Glomerular endothelial cell (primary cell): ENCODE data around the gene PCP4. TPM values are rescaled to one million over a fixed set of nuclear protein-coding genes. Genes with fewer than 3 reads are reported as not detected.

Experiments
- DNase-seq: peaks from one replicate; pipeline ENCODE4 v3.0.0-alpha.2; 2011; ENCODE audit warnings: low read depth, low spot score; ENCODE audit errors: extremely low read depth
- total RNA-seq: library from RNA; depleted of rRNA; stranded (reverse); fragments of >200 nt; gene quantifications from 2 replicates; pipeline ENCODE4 v1.2.3, GENCODE V29; 2015

The PCP4 gene
- total RNA-seq = not detected in 2 replicates

GRCh38 chr21:39867198-39867650 lies at the start of gene PCP4:
TSS of gene PCP4 (plus strand) at chr21:39867438. CDS start at chr21:39867502, 64 bp downstream.
- DNase-seq = no peak

GRCh38 chr21:39818557-39818956 lies 48.7 kb upstream of the PCP4 start:
- DNase-seq = no peak

DNA sequence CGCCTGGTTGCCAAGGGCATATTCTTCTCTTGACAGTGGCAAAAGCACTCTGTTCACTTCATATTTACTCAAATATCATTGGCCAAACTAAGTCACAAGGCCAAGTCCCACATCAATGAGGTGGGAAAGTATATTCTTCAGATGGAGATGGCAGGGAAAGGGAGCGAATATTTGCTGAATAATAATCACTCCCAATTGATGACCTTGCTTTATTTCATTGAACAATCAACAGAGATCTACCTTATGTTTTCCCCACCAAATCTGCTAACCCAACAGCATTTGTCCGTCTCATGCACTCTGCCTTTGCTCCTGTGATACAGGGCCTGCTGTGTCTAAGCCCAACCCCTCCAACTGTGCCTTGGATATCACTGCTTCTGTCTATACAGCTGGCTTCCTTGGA lies 45.2 kb upstream of the PCP4 start:
- no peak for DNase-seq

DNA sequence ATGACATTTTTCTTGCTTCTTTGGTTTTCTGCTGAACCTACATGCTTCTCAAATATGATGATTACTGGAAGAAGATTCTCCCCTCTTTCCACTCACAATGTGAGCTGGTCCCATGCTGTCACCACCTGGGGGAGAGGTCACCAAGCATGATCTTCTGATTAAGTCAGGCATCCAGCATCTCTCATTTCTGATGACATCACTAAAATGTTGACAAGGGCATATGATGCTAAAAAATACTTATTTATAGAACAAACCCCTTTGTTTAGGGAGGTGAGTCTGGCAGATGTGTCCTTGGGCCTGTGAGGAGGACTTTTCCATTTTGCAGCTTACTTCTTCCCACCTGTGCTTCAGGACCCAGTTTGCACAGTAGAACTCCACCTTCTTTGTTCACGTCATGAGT lies 42.0 kb upstream of the PCP4 start:
- DNase-seq = no peak

GRCh38 chr21:39834543-39834942 lies 32.7 kb upstream of the PCP4 start:
- DNase-seq = no peak

- DNase-seq = no peak
These were observed 29.3 kb upstream of the PCP4 start for GRCh38 chr21:39837861-39838359.

DNA sequence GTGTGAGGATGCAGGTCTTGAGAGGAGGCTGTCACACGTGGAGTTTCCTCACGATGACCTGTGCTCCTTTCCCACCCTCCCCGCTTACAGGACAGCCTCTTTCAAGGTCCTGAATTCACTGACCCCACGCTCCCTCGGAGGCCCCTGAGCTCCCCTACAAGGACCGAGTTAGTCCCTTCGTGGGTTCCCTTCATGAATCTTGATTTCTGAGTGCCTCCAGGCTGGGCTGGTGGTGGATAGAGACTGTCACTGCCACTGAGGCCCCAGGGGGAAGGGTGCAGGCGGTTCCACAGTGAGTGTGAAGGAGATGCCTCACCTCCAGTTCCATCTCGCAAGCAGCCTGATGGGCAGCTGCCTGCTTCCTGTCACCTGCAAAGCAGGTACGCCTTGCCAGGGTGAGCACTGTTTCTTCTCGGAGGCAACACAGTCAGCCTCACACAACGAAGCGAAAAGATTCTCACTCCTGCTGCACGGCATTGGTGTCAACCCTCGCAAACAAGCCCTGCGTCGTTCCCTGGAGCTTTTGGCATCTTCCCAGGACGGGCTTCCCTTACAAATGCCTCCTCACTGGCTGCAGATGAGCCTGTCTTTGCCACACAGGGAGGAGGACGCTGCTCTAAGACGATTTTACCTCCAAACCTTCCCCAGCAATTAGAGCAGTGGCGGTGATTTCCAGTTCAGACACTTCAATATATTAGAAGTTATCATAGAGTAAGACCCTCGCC lies 26.7 kb upstream of the PCP4 start:
- no peak for DNase-seq

- no peak for DNase-seq
These were observed 24.3 kb upstream of the PCP4 start for GRCh38 chr21:39842741-39843459.

DNA sequence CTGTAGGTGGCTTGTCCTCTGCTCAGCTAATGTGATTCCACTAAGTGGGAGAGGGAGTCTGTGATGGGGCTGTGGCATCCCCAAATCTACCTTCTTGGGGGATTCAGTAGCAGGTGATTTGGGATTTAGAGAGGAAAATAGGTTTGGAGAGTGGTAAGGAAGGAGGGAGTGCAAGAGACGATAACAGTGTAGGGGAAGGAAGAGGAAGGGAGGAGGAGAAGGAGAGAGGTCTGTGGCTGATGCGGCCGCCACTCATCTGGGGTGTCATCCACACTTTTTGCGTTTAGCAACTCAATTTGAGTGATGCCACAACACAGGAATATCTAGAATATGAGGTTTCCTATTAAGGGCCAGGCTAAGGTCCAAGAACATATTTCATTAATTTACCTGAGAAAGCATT lies 23.8 kb upstream of the PCP4 start:
- DNase-seq = no peak

GRCh38 chr21:39843916-39844315 lies 23.3 kb upstream of the PCP4 start:
- no peak for DNase-seq

DNA sequence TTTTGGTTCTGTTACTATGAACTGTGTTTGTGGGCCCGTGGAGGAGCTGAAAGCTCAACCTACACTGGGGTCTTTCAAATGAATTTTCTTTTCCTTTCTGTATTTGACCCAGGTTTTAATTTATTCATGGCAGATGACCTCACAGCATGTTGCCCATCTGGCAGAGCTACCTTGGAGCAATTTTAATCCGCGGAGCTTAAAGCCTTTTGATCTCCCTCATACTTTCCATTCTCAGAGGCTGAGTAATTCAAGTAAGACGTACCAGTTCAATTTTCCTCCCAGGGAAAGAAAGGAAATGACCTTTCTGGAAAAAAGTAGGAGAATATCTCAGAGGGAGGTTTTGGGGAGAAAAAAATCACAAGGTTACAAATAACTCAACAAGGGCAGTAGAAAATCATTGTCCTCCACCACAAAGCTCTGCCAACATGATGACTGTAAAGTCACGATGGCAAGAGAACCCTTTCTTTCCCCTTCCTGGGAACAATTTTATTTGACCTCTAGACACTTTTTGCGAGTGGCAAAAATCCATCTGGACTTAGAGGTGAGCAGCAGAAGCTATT lies 21.6 kb upstream of the PCP4 start:
- DNase-seq = no peak

DNA sequence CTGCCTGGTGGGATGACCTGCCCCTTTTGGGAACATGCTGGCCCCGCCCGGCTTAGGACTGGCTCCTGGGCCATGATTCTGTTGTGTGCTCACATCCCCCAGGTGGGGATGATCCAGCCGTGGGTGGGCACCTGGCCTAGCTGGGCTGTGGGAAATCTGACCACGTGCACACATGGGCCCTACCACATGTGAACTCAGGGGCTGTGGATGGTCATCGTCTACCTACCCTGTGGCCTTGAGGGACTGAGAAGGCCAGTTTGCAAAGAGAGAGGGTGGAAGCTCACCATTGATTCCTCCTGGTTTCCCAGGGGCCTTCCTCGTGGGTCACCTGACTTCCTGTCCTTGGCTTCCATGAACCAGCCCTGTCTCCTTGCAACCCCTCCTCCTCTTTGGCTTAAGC lies 19.4 kb upstream of the PCP4 start:
- no peak for DNase-seq

DNA sequence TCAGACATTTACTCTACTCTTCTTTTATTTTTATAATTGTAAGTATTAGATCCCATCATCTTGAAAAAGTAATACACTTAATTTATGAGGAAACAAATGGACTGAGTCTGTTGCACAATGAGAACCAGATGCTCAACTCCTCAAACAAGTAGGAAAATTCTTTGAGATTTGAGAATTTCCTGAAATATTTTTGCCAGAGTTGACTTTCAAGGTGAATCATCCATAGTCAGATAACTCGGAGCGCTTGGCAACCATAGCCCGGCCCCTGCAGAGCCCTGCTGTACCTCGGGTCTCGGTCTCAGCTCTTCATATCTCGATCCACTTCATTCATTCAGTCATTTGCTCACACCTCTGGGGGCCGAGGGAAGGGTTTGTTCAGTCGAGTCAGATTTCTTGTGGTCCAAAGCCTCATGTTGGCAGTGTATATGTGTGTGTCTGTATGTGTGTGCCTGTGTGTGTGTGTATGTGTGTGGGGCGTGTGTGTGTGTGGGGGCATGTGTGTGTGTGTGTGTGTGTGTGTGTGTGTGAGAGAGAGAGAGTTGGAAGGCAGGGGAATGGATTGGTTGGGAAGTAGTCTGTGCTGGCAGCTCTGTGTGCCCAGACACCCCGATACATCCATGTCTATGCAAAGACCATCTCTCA lies 18.1 kb upstream of the PCP4 start:
- no peak for DNase-seq

DNA sequence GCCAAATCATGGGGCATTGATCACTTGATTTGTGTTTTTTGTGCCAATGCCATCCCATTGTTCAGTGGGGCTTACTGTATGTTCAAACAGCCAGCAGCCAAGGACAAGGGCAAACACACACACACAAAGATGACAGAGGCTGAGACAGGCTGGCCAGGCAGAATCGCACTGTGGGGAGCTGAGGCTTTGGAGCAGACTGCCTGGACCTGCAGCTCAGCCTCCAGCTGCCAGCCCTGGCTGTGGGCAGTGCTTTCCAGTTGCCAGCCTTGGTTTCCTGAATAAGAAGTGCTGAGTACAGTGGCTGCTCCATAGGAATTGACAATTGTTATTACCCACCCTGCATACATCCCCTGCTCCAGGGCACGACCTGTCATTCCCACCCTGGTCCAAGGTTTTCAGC lies 16.9 kb upstream of the PCP4 start:
- no peak for DNase-seq

GRCh38 chr21:39851002-39851618 lies 16.1 kb upstream of the PCP4 start:
- DNase-seq = no peak

DNA sequence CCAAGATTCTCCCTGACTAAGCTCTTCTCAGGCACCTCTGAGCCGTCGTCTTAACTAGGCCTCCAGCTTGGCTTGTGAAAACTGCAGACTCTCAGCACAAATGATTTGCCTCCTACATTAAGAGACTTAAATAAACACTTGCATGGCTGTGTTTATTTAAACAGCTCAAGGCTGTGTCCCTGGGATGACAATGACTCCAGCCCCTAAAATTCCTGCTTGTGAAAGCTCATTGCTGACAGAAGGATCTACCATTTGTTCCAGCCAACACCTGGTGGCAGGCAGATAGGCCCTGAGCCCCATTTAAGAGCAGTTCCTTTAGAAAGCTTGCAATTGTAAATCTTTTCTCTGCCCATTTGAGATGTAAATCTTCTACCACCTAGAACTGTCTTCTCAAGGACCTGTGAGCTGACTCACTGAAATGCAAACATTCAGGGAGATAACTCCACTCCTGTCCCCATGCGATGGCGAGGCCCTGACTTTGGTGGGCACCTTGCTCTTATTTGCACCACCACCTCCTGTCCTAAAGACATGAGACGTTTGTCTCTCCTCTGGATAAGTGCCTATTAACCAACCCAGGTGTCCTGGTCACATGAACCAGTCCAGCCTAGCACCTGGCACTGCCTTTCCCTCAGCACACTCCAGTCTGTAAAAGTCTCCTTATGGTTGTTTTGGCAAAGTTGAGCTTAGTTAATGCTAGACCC lies 15.1 kb upstream of the PCP4 start:
- no peak for DNase-seq

GRCh38 chr21:39852726-39853500 lies 14.3 kb upstream of the PCP4 start:
- DNase-seq = no peak

DNA sequence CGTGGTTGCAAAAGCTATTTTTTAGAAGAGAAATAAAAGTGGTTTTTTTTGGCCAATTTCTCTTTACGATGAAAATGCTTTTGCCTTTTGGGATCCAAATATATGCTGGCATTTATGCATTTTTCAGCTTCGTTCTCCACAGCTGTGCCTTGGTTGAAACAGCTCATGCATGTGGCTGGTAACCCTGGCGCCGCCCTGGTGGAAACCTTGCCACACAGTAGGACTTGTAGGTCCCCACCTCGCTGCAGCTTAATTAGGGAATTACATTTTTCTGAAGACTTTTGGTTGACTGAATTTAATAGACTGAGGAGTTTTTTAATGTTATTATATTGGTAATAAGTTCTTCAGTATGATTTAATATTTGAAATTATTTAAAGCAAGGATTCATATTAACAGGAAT lies 12.7 kb upstream of the PCP4 start:
- DNase-seq = no peak

GRCh38 chr21:39855595-39855994 lies 11.6 kb upstream of the PCP4 start:
- no peak for DNase-seq

GRCh38 chr21:39860600-39860999 lies 6.6 kb upstream of the PCP4 start:
- DNase-seq = no peak
